ENCODE results near the gene MRPS22. TPM values are rescaled to one million over a fixed set of nuclear protein-coding genes. Genes with fewer than 3 reads are reported as not detected.

The MRPS22 gene
- total RNA-seq, 2 donors from 2014 or later = 63.3 to 67.9 TPM

- TF ChIP-seq, protein P1, sequence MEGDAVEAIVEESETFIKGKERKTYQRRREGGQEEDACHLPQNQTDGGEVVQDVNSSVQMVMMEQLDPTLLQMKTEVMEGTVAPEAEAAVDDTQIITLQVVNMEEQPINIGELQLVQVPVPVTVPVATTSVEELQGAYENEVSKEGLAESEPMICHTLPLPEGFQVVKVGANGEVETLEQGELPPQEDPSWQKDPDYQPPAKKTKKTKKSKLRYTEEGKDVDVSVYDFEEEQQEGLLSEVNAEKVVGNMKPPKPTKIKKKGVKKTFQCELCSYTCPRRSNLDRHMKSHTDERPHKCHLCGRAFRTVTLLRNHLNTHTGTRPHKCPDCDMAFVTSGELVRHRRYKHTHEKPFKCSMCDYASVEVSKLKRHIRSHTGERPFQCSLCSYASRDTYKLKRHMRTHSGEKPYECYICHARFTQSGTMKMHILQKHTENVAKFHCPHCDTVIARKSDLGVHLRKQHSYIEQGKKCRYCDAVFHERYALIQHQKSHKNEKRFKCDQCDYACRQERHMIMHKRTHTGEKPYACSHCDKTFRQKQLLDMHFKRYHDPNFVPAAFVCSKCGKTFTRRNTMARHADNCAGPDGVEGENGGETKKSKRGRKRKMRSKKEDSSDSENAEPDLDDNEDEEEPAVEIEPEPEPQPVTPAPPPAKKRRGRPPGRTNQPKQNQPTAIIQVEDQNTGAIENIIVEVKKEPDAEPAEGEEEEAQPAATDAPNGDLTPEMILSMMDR (IDR thresholded peaks at IDR 0.05) = no peak
- Histone ChIP-seq H3K9ac (ENCODE audit: low read depth in 2 of 2, low read length in 2 of 2) (no peak overlapping the region), H3K36me3 (no peaks in the 10 kb centered on the region)
These were observed 3.0 kb downstream of the MRPS22 start for GRCh38 chr3:139346771-139347170.

DNA sequence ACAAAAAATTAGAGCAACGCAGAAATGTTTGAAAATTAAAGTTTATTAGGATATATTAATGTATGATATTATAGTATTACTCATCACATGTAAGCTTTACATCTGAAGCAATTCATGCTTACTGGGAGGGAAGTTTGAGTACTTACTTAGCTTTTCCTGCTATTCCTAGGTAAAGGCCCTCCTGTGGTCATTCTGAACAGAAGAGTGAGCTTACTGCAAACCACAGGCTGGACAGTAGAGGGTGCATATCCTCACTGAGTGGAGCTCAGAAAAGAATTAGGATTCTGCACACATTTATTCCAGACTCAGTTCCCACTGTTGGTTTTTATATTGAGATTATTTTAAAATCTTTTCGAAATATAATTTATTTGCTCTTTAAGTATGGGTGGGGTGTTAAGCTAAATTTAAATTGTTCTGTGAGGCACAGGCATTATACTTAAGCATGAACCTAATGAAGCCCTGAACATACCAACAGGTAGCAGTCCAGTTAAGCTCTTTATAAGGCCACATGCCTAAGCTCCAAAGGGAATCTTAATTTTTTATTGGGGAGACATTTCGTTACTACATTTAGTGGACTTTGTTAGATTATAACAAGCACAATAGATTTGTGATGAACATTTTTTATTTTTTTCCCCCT, 10.2 kb downstream of the MRPS22 start:
- peaks cover 24% of the 10 kb centered on the region for H3K36me3 ChIP-seq
- H3K9ac ChIP-seq (ENCODE audit: low read depth in 2 of 2, low read length in 2 of 2) = no peak overlapping the region
- no peaks in the 10 kb centered on the region for H3K4me1 ChIP-seq
- no peaks in the 10 kb centered on the region for H3K9me3 ChIP-seq
- H3K27me3 ChIP-seq = no peaks in the 10 kb centered on the region
- intact Hi-C loops (cut with DNase I) = loop anchor here (5.0 kb wide), 1 partner anchor 33 kb away; the partner anchor contains the start of gene COPB2
- DNase-seq = no peak
- H3K27ac ChIP-seq = no peak overlapping the region
- TF ChIP-seq, protein P1 (IDR thresholded peaks at IDR 0.05) = peak; percentile 42
- H3K4me3 ChIP-seq = no peak overlapping the region

More at GRCh38 chr3:139346771-139347170, 3.0 kb downstream of the MRPS22 start:
- no peaks in the 10 kb centered on the region for H3K27me3 ChIP-seq
- intact Hi-C loops (cut with DNase I) = no loop called here
- no peak for DNase-seq
- no peak overlapping the region for H3K4me3 ChIP-seq
- H3K27ac ChIP-seq = no peak overlapping the region
- no peaks in the 10 kb centered on the region for H3K9me3 ChIP-seq
- peaks cover 9% of the 10 kb centered on the region for H3K4me1 ChIP-seq

- no peak for DNase-seq
- H3K27ac ChIP-seq = no peak overlapping the region
- intact Hi-C loops (cut with DNase I) = loop anchor here (5.0 kb wide), 1 partner anchor 33 kb away; the partner anchor contains the start of gene COPB2
- TF ChIP-seq, protein P1 (IDR thresholded peaks at IDR 0.05) = no peak
- no peaks in the 10 kb centered on the region for H3K27me3 ChIP-seq
- H3K9me3 ChIP-seq = no peaks in the 10 kb centered on the region
- H3K4me3 ChIP-seq = no peak overlapping the region
- peaks cover 24% of the 10 kb centered on the region for H3K36me3 ChIP-seq
- H3K4me1 ChIP-seq = no peaks in the 10 kb centered on the region
- no peak overlapping the region for H3K9ac ChIP-seq (ENCODE audit: low read depth in 2 of 2, low read length in 2 of 2)
These were observed 10.8 kb downstream of the MRPS22 start for GRCh38 chr3:139354661-139355060.

GRCh38 chr3:139355476-139355875, 11.7 kb downstream of the MRPS22 start:
- no peak for DNase-seq
- H3K4me1 ChIP-seq = no peaks in the 10 kb centered on the region
- H3K4me3 ChIP-seq = no peak overlapping the region
- intact Hi-C loops (cut with DNase I) = no loop called here
- peaks cover 24% of the 10 kb centered on the region for H3K36me3 ChIP-seq
- H3K27ac ChIP-seq = no peak overlapping the region
- H3K9me3 ChIP-seq = no peaks in the 10 kb centered on the region
- no peak overlapping the region for H3K9ac ChIP-seq (ENCODE audit: low read depth in 2 of 2, low read length in 2 of 2)
- TF ChIP-seq, protein P1 (IDR thresholded peaks at IDR 0.05) = no peak
- no peaks in the 10 kb centered on the region for H3K27me3 ChIP-seq

GRCh38 chr3:139355891-139356290, 12.1 kb downstream of the MRPS22 start:
- Histone ChIP-seq H3K9ac (ENCODE audit: low read depth in 2 of 2, low read length in 2 of 2) (no peak overlapping the region), H3K27me3 (no peaks in the 10 kb centered on the region), H3K27ac (no peak overlapping the region), H3K9me3 (no peaks in the 10 kb centered on the region), H3K4me1 (no peaks in the 10 kb centered on the region), H3K4me3 (no peak overlapping the region), H3K36me3 (peaks cover 28% of the 10 kb centered on the region)
- no peak for DNase-seq
- intact Hi-C loops (cut with DNase I) = no loop called here
- TF ChIP-seq, protein P1 (IDR thresholded peaks at IDR 0.05) = no peak

Measured in colonic mucosa (tissue), 4 donors.